PC-9 (cell line): ENCODE results near the gene ZNF268. TPM values are rescaled to one million over a fixed set of nuclear protein-coding genes. Genes with fewer than 3 reads are reported as not detected.

Experiments used
- BruUV-seq: library from RNA; stranded (reverse); fragments of 400-500 nt; replicated peaks from 2 replicates; lab custom pipeline; 2021; lab: Mats Ljungman, UMichigan
- CTCF ChIA-PET: fragments of 300-600 bp; sonication (Branson Sonifier 250); formaldehyde crosslinking; loops from one replicate; lab custom pipeline; 2022; ENCODE audit warnings: antibody characterized with exemption; lab: Charles Lee
- POLR2A ChIA-PET: fragments of 300-600 bp; sonication (Branson Sonifier 250); formaldehyde crosslinking; loops from one replicate; lab custom pipeline; 2022; ENCODE audit warnings: antibody characterized with exemption; ENCODE audit not compliant: unreplicated experiment; lab: Charles Lee
- DNase-seq, 2 experiments: peaks; one replicate each; pipeline versions ENCODE4 v3.0.0 to v3.0.0-alpha.2; 2015 to 2022; ENCODE audit warnings: mixed read lengths in 1 of 2
- H2AFZ ChIP-seq: fragments of 200-600 bp; sonication (generic); 2 replicates; pipeline ENCODE4 v1.8.1; 2017; ENCODE audit warnings: antibody characterized with exemption
- H3F3A ChIP-seq: fragments of 200-600 bp; sonication (generic); 2 replicates; pipeline ENCODE4 v1.8.1; 2017; ENCODE audit warnings: antibody characterized with exemption, mild to moderate bottlenecking, low read depth; ENCODE audit not compliant: insufficient read depth
- H3K27ac ChIP-seq: fragments of 200-600 bp; sonication (generic); 2 replicates; pipeline ENCODE4 v1.6.1; 2016; ENCODE audit warnings: mixed run types
- H3K27me3 ChIP-seq: fragments of 200-600 bp; sonication (generic); 2 replicates; pipeline ENCODE4 v1.6.1; 2016; ENCODE audit warnings: low read depth, mixed run types; ENCODE audit not compliant: insufficient read depth
- H3K36me3 ChIP-seq: fragments of 200-600 bp; sonication (generic); 2 replicates; pipeline ENCODE4 v1.6.1; 2016; ENCODE audit warnings: low read depth, mixed run types
- H3K4me1 ChIP-seq: fragments of 200-600 bp; sonication (generic); replicated peaks from 2 replicates; pipeline ENCODE4 v1.6.1; 2016; ENCODE audit warnings: mixed run types; ENCODE audit not compliant: insufficient read depth
- H3K4me2 ChIP-seq: fragments of 200-600 bp; sonication (generic); 2 replicates; pipeline ENCODE4 v1.6.1; 2017; ENCODE audit warnings: mixed run types
- H3K4me3 ChIP-seq: fragments of 200-600 bp; sonication (generic); 2 replicates; pipeline ENCODE4 v1.6.1; 2016; ENCODE audit warnings: mixed run types
- H3K79me2 ChIP-seq: fragments of 200-600 bp; sonication (generic); 2 replicates; pipeline ENCODE4 v1.6.1; 2017; ENCODE audit warnings: low read depth, mixed run types
- H3K9me2 ChIP-seq: fragments of 200-600 bp; sonication (generic); 2 replicates; pipeline ENCODE4 v1.8.1; 2017; ENCODE audit warnings: mild to moderate bottlenecking; ENCODE audit not compliant: insufficient read depth
- H3K9me3 ChIP-seq: fragments of 200-600 bp; sonication (generic); 2 replicates; pipeline ENCODE4 v1.8.1; 2016; ENCODE audit warnings: low read depth; ENCODE audit not compliant: insufficient read depth
- H4K20me1 ChIP-seq: fragments of 200-600 bp; sonication (generic); 2 replicates; pipeline ENCODE4 v1.8.1; 2017; ENCODE audit not compliant: insufficient read depth
- CTCF ChIP-seq: fragments of 200-600 bp; sonication (generic); conservative IDR thresholded peaks from 2 replicates; pipeline ENCODE4 v1.6.1; 2017; ENCODE audit warnings: mixed run types, antibody characterized with exemption, mild to moderate bottlenecking, moderate library complexity
- EZH2 ChIP-seq: fragments of 200-600 bp; sonication (generic); IDR thresholded peaks from 2 replicates; pipeline ENCODE4 v1.8.0; 2017; ENCODE audit warnings: antibody characterized with exemption, low read depth
- intact Hi-C: fragments of 100-400 bp; cut with micrococcal nuclease; formaldehyde crosslinking; loops from one replicate; pipeline ENCODE4 v1.10.0; 2022; ENCODE audit not compliant: unreplicated experiment
- total RNA-seq: library from RNA; stranded (reverse); gene quantifications from 2 replicates; pipeline ENCODE4 v1.2.3, GENCODE V29; 2021

Gene ZNF268
- total RNA-seq, 1 experiment from 2014 or later: 14.0 TPM

- no peaks in the 10 kb centered on the region; the same call in 1 of the 2 replicates for H3K9me3 ChIP-seq
Observed at GRCh38 chr12:133226690-133227089, 45.4 kb downstream of the ZNF268 start.

GRCh38 chr12:133227281-133227852 is 46.1 kb downstream of the ZNF268 start:
- H3K4me2 ChIP-seq: no peak overlapping the region
- intact Hi-C loops: no loop called here
- H2AFZ ChIP-seq: no peak overlapping the region
- BruUV-seq: no TSS peak
- no peak overlapping the region for H3K4me3 ChIP-seq
- no peaks in the 10 kb centered on the region for H3F3A ChIP-seq
- H3K36me3 ChIP-seq: no peaks in the 10 kb centered on the region
- DNase-seq: no peak
- no peaks in the 10 kb centered on the region for H3K79me2 ChIP-seq
- H3K9me2 ChIP-seq: no peaks in the 10 kb centered on the region
- ChIA-PET CTCF (no interaction called here), POLR2A (no interaction called here)
- no peaks in the 10 kb centered on the region; the same call in 1 of the 2 replicates for H3K9me3 ChIP-seq
- H4K20me1 ChIP-seq: no peaks in the 10 kb centered on the region
- H3K27ac ChIP-seq: no peak overlapping the region
- no peaks in the 10 kb centered on the region for H3K27me3 ChIP-seq
- TF ChIP-seq CTCF (no peak), EZH2 (no peak)
- no peaks in the 10 kb centered on the region for H3K4me1 ChIP-seq

More at GRCh38 chr12:133226690-133227089, 45.4 kb downstream of the ZNF268 start:
- ChIA-PET CTCF (no interaction called here), POLR2A (no interaction called here)
- no peak overlapping the region for H3K4me2 ChIP-seq
- no peaks in the 10 kb centered on the region for H3K9me2 ChIP-seq
- H3F3A ChIP-seq: no peaks in the 10 kb centered on the region
- DNase-seq: no peak
- no peaks in the 10 kb centered on the region for H3K27me3 ChIP-seq
- intact Hi-C loops: no loop called here
- H3K27ac ChIP-seq: no peak overlapping the region
- H2AFZ ChIP-seq: no peak overlapping the region
- no peaks in the 10 kb centered on the region for H3K36me3 ChIP-seq
- TF ChIP-seq CTCF: no peak
- no peak for TF ChIP-seq EZH2
- H4K20me1 ChIP-seq: no peaks in the 10 kb centered on the region
- H3K4me3 ChIP-seq: no peak overlapping the region
- no TSS peak for BruUV-seq
- no peaks in the 10 kb centered on the region for H3K79me2 ChIP-seq
- no peaks in the 10 kb centered on the region for H3K4me1 ChIP-seq

- no peaks in the 10 kb centered on the region for H3K9me3 ChIP-seq
- BruUV-seq: no TSS peak
Observed at GRCh38 chr12:133231001-133231400, 49.7 kb downstream of the ZNF268 start.

More at GRCh38 chr12:133231001-133231400, 49.7 kb downstream of the ZNF268 start:
- no peaks in the 10 kb centered on the region for H3K36me3 ChIP-seq
- DNase-seq: no peak
- no peaks in the 10 kb centered on the region for H3K27me3 ChIP-seq
- no peaks in the 10 kb centered on the region for H3F3A ChIP-seq
- CTCF ChIA-PET: interaction anchor here (0.6 kb wide), 1 partner anchor 256 kb away, joined by 10 read pairs; no protein-coding TSS in a partner anchor
- H3K9me2 ChIP-seq: no peaks in the 10 kb centered on the region
- no peaks in the 10 kb centered on the region for H3K79me2 ChIP-seq
- POLR2A ChIA-PET: no interaction called here
- no peak overlapping the region for H3K27ac ChIP-seq
- H4K20me1 ChIP-seq: no peaks in the 10 kb centered on the region
- H3K4me2 ChIP-seq: no peak overlapping the region
- intact Hi-C loops: no loop called here
- TF ChIP-seq EZH2: no peak
- no peak for TF ChIP-seq CTCF
- no peaks in the 10 kb centered on the region for H3K4me1 ChIP-seq
- H2AFZ ChIP-seq: no peak overlapping the region
- H3K4me3 ChIP-seq: no peak overlapping the region
